SK-N-SH (cell line): Measurements from ENCODE around the gene NECAB2. TPM values are rescaled to one million over a fixed set of nuclear protein-coding genes. Genes with fewer than 3 reads are reported as not detected.

ENCODE experiments used
- CTCF ChIA-PET: fragments of 300-600, 350-600 bp; formaldehyde crosslinking; extraction: SDS; loops from one replicate; lab custom pipeline; 2021; lab: Yijun Ruan, JAX
- POLR2A ChIA-PET: fragments of 350-600 bp; sonication (Branson Sonifier 250); formaldehyde crosslinking; extraction: SDS; loops from one replicate; lab custom pipeline; 2020; ENCODE audit warnings: antibody characterized with exemption, inconsistent platforms; lab: Yijun Ruan, JAX
- DNase-seq: peaks from one replicate; pipeline ENCODE4 v3.0.0; 2012
- H2AFZ ChIP-seq: fragments of 200-600 bp; sonication (generic); 2 replicates; pipeline ENCODE4 v1.8.1; 2016; ENCODE audit warnings: antibody characterized with exemption, mild to moderate bottlenecking, low read depth
- H3F3A ChIP-seq: fragments of 200-600 bp; sonication (generic); replicated peaks from 2 replicates; pipeline ENCODE3; 2016; ENCODE audit warnings: antibody characterized with exemption, mild to moderate bottlenecking; ENCODE audit not compliant: insufficient read depth
- H3K27ac ChIP-seq, 2 experiments: fragments of 200-500 bp in 1 of 2; fragments of 200-600 bp in 1 of 2; sonication (Bioruptor generic) in 1 of 2; sonication (generic), shearing (Covaris generic) in 1 of 2; 2 replicates each; pipeline versions ENCODE4 v1.5.1 to v1.6.1; 2014 to 2016; ENCODE audit warnings: low read depth in 2 of 2, inconsistent platforms in 1 of 2, low read length in 1 of 2, mild to moderate bottlenecking in 1 of 2, mixed read lengths in 1 of 2
- H3K27me3 ChIP-seq: fragments of 200-600 bp; sonication (generic), shearing (Covaris generic); 2 replicates; pipeline ENCODE4 v1.6.1; 2016; ENCODE audit warnings: mixed run types; ENCODE audit not compliant: insufficient read depth
- H3K36me3 ChIP-seq, 2 experiments: fragments of 200-500 bp in 1 of 2; fragments of 200-600 bp in 1 of 2; sonication (Bioruptor generic) in 1 of 2; sonication (generic) in 1 of 2; replicated peaks in 1 of 2; 2 replicates each; pipeline versions ENCODE3 to v1.5.1; 2014 to 2016; ENCODE audit warnings: low read length in 1 of 2, mild to moderate bottlenecking in 1 of 2; ENCODE audit not compliant: insufficient read depth in 2 of 2, control insufficient read depth in 1 of 2
- H3K4me1 ChIP-seq, 2 experiments: fragments of 200-500 bp in 1 of 2; fragments of 200-600 bp in 1 of 2; sonication (Bioruptor generic) in 1 of 2; sonication (generic), shearing (Covaris generic) in 1 of 2; 2 replicates each; pipeline versions ENCODE4 v1.5.1 to v1.6.1; 2014 to 2016; ENCODE audit warnings: low read depth in 1 of 2, low read length in 1 of 2, mixed run types in 1 of 2; ENCODE audit not compliant: insufficient read depth in 2 of 2, control insufficient read depth in 1 of 2
- H3K4me2 ChIP-seq: fragments of 200-600 bp; sonication (generic), shearing (Covaris generic); 2 replicates; pipeline ENCODE4 v1.6.1; 2017; ENCODE audit warnings: mixed run types
- H3K4me3 ChIP-seq, 2 experiments: fragments of 200-500 bp in 1 of 2; fragments of 200-600 bp in 1 of 2; sonication (Bioruptor generic) in 1 of 2; sonication (generic), shearing (Covaris generic) in 1 of 2; 2 replicates each; pipeline versions ENCODE4 v1.5.1 to v1.8.1; 2014 to 2016; ENCODE audit warnings: low read depth in 2 of 2, inconsistent platforms in 1 of 2, low read length in 1 of 2, mild to moderate bottlenecking in 1 of 2, mixed read lengths in 1 of 2, moderate library complexity in 1 of 2
- H3K79me2 ChIP-seq: fragments of 200-600 bp; sonication (generic); 2 replicates; pipeline ENCODE4 v1.8.1; 2017; ENCODE audit warnings: mild to moderate bottlenecking; ENCODE audit not compliant: insufficient read depth
- H3K9ac ChIP-seq: fragments of 200-600 bp; sonication (generic); 2 replicates; pipeline ENCODE4 v1.6.1; 2017; ENCODE audit warnings: mixed run types
- H3K9me2 ChIP-seq: fragments of 200-600 bp; sonication (generic); 2 replicates; pipeline ENCODE4 v1.6.1; 2017; ENCODE audit warnings: mixed run types
- H3K9me3 ChIP-seq: fragments of 200-600 bp; sonication (generic); 2 replicates; pipeline ENCODE4 v1.6.1; 2017; ENCODE audit warnings: mixed run types, mild to moderate bottlenecking, moderate library complexity
- H4K20me1 ChIP-seq: fragments of 200-600 bp; sonication (generic); 2 replicates; pipeline ENCODE4 v1.6.1; 2017; ENCODE audit warnings: mild to moderate bottlenecking, mixed run types; ENCODE audit not compliant: insufficient read depth
- EP300 ChIP-seq, 2 experiments: IDR thresholded peaks; 2 replicates each; pipeline versions ENCODE4 v1.4.0 to v1.6.1; 2012; ENCODE audit warnings: borderline replicate concordance in 1 of 2, low read depth in 1 of 2, low read length in 1 of 2
- EZH2phosphoT487 ChIP-seq: fragments of 200-600 bp; sonication (generic); IDR thresholded peaks from 2 replicates; pipeline ENCODE4 v1.6.1; 2017; ENCODE audit warnings: low read depth, mixed run types, mild to moderate bottlenecking, antibody characterized with exemption, moderate library complexity, borderline replicate concordance
- FOSL2 ChIP-seq: IDR thresholded peaks from 2 replicates; pipeline ENCODE4 v1.4.0; 2012; ENCODE audit warnings: low read depth, mild to moderate bottlenecking, moderate library complexity, borderline replicate concordance
- GATA2 ChIP-seq: sonication (generic); formaldehyde crosslinking; IDR thresholded peaks from 2 replicates; pipeline ENCODE4 v1.5.0; 2020; ENCODE audit warnings: mild to moderate bottlenecking, missing genetic modification reagents
- IRF3 ChIP-seq: fragments of 150-350 bp; IDR thresholded peaks from 2 replicates; pipeline ENCODE4 v1.6.1; 2016; ENCODE audit warnings: mild to moderate bottlenecking, low read depth, low read length
- MAX ChIP-seq: IDR thresholded peaks from 2 replicates; pipeline ENCODE4 v1.4.0; 2012; ENCODE audit warnings: low read depth
- NFIC ChIP-seq: IDR thresholded peaks from 2 replicates; pipeline ENCODE4 v1.4.0; 2012; ENCODE audit warnings: borderline replicate concordance
- NRF1 ChIP-seq: IDR thresholded peaks from 2 replicates; pipeline ENCODE4 v1.6.1; 2012; ENCODE audit warnings: low read depth, mild to moderate bottlenecking, low read length
- POLR2AphosphoS5 ChIP-seq: IDR thresholded peaks from 2 replicates; pipeline ENCODE4 v1.6.1; 2012; ENCODE audit warnings: low read depth, low read length
- RAD21 ChIP-seq: IDR thresholded peaks from 2 replicates; pipeline ENCODE4 v1.6.1; 2012; ENCODE audit warnings: mild to moderate bottlenecking, low read length
- RCOR1 ChIP-seq: fragments of 150-350 bp; IDR thresholded peaks from 2 replicates; pipeline ENCODE4 v1.6.1; 2017; ENCODE audit warnings: antibody characterized with exemption, low read length
- REST ChIP-seq: IDR thresholded peaks from 2 replicates; pipeline ENCODE4 v1.6.1; 2012; ENCODE audit warnings: mild to moderate bottlenecking, low read depth, low read length, moderate library complexity
- RXRA ChIP-seq: IDR thresholded peaks from 2 replicates; pipeline ENCODE4 v1.4.0; 2012; ENCODE audit warnings: low read depth, mild to moderate bottlenecking, borderline replicate concordance
- SIN3A ChIP-seq: IDR thresholded peaks from 2 replicates; pipeline ENCODE4 v1.6.1; 2012; ENCODE audit warnings: low read depth, mild to moderate bottlenecking, low read length, moderate library complexity, borderline replicate concordance
- TCF12 ChIP-seq: IDR thresholded peaks from 2 replicates; pipeline ENCODE4 v1.4.0; 2012
- USF2 ChIP-seq: fragments of 150-350 bp; IDR thresholded peaks from 2 replicates; pipeline ENCODE4 v1.6.1; 2017; ENCODE audit warnings: antibody characterized with exemption, low read length, low read depth, borderline replicate concordance
- WGBS: methylation state at CpG from one replicate; pipeline ENCODE4 v1.1.6; 2017; ENCODE audit warnings: low lambda C conversion rate; 5-methylcytosine and 5-hydroxymethylcytosine counted together
- polyA plus RNA-seq, 3 experiments: library from polyadenylated mRNA; depleted of rRNA; stranded (reverse); fragments of >200 nt; gene quantifications; 2 replicates each; pipeline ENCODE4 v1.2.3, GENCODE V29; 2012

NECAB2 gene
- polyA plus RNA-seq, 1 of the 3 experiments (the other 2 are of a cell fraction), result 0.58 TPM

- Histone ChIP-seq H2AFZ (no peak overlapping the region), H3K9ac (no peak overlapping the region)
- CTCF ChIA-PET, result interaction anchor here (0.7 kb wide), 1 partner anchor 80 kb away, joined by 3 read pairs; no protein-coding TSS in a partner anchor
These were observed 39.9 kb downstream of the NECAB2 start for GRCh38 chr16:84007965-84008364.

GRCh38 chr16:84009282-84009681 lies 41.2 kb downstream of the NECAB2 start:
- CTCF ChIA-PET, result interaction anchor here (0.9 to 1.2 kb wide), 2 partner anchors 53 to 57 kb away, joined by 3 read pairs; no protein-coding TSS in a partner anchor
- 71% methylated on average over 6 of the region's 6 CpGs for WGBS
- TF ChIP-seq EP300 (IDR thresholded peaks at IDR 0.05; ENCODE audit: borderline replicate concordance in 1 of 2, low read depth in 1 of 2, low read length in 1 of 2) (no peak), REST (no peak), NFIC (no peak), EZH2phosphoT487 (no peak), SIN3A (no peak), USF2 (no peak), RAD21 (no peak), RXRA (no peak), IRF3 (no peak)

More at GRCh38 chr16:84007965-84008364, 39.9 kb downstream of the NECAB2 start:
- Histone ChIP-seq H3K9me3 (no peaks in the 10 kb centered on the region), H3K4me3 (no peak overlapping the region), H3K27ac (no peak overlapping the region), H3K27me3 (peaks cover 11% of the 10 kb centered on the region; the same call in 1 of the 2 replicates), H3F3A (no peaks in the 10 kb centered on the region), H3K36me3 (no peaks in the 10 kb centered on the region), H3K9me2 (no peaks in the 10 kb centered on the region), H3K4me2 (no peak overlapping the region), H3K4me1 (no peaks in the 10 kb centered on the region), H4K20me1 (no peaks in the 10 kb centered on the region), H3K79me2 (no peaks in the 10 kb centered on the region)
- TF ChIP-seq MAX, result no peak
- no peak for TF ChIP-seq USF2
- no peak for TF ChIP-seq RCOR1
- no peak for TF ChIP-seq POLR2AphosphoS5
- no peak for TF ChIP-seq RXRA
- no peak for TF ChIP-seq IRF3
- TF ChIP-seq GATA2 (CRISPR knock-in tag), result no peak
- no peak for TF ChIP-seq TCF12
- TF ChIP-seq RAD21, result no peak
- TF ChIP-seq FOSL2, result no peak
- no peak for TF ChIP-seq NRF1
- no peak for TF ChIP-seq SIN3A
- no peak for DNase-seq
- 83% methylated on average over 8 of the region's 8 CpGs for WGBS
- POLR2A ChIA-PET, result no interaction called here

More at GRCh38 chr16:84009282-84009681, 41.2 kb downstream of the NECAB2 start:
- Histone ChIP-seq H3K4me1 (no peaks in the 10 kb centered on the region), H3K27me3 (peaks cover 7% of the 10 kb centered on the region; the same call in 1 of the 2 replicates), H3K9ac (no peak overlapping the region), H3K4me3 (no peak overlapping the region), H3K79me2 (no peaks in the 10 kb centered on the region), H2AFZ (no peak overlapping the region), H3K27ac (no peak overlapping the region), H3K36me3 (no peaks in the 10 kb centered on the region), H3K4me2 (no peak overlapping the region), H3F3A (no peaks in the 10 kb centered on the region), H4K20me1 (no peaks in the 10 kb centered on the region), H3K9me2 (no peaks in the 10 kb centered on the region), H3K9me3 (no peaks in the 10 kb centered on the region)
- POLR2A ChIA-PET, result no interaction called here
- DNase-seq, result no peak
